NCI-H345 (cell line): Measurements from ENCODE around the gene SLC19A1.
"Not testable (repeated sequence)": the region's sequence is repeated elsewhere in the genome, so short reads cannot be mapped to it uniquely, and the experiment has no call there.

Source experiments
- DNase-seq: peaks from one replicate; lab custom pipeline; 2025; lab: John Stamatoyannopoulos, UW

Gene SLC19A1

DNA sequence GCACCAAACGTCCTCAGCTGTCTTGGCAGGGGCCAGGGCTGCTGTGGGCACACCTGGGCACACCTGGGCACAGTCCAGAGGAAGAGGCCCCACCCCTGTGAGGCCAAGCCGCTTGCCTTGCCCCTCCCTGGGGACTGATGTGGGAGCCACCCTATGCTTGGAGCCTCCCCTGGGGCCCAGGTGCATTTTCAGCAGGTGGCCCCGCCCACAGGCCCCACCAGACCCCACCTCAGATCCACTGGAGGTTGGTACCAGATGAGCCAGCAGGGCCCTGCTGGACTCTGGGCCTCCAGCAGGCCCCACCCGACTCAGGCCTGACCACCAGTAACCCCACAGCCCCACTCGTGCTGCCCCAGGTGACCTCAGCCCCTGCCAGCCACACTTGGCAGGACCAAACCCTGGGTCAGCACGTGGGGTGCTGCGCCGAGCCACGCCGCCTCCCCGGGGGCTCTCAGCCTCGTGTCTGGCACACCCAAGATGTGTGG lies 8.8 kb downstream of the SLC19A1 start:
- DNase-seq, result no peak

- no peak for DNase-seq
Observed at GRCh38 chr21:45532826-45533360, 9.3 kb downstream of the SLC19A1 start.

GRCh38 chr21:45531393-45532215 lies 10.6 kb downstream of the SLC19A1 start:
- DNase-seq, result no peak

GRCh38 chr21:45531114-45531392 lies 11.2 kb downstream of the SLC19A1 start:
- DNase-seq, result not testable (repeated sequence)

DNA sequence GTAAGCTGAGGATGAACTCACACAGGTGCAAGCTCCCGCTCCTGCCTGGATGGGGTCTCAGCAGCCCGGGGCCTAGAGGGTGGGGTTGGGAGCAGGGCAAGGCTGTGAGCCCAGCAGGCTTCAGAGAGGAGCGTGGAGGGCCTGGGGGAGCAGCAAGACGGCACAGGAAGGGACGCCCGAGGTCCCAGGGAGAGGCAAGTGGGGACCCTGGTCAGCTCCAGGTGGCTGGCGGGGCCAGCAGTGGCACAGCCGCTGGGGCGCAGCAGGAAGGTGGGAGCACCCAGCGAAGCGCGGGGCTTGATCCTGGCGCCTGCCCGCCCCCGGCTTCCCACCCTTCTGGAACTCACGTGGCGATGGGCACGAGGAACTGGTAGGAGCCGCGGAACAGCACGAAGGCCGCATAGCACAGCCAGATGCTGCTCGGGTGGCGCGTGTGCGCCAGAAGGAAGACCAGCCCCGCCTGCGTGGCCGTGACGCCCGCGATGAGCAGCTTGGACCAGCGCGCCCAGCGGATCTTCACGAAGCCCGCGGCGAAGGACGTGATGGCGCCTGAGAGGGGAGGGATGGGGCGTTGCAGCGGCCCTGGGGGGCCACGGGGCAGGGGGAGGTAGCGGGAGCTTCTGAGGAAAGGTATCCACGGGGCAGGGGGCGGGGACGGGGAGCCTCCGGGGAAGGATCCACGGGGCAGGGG lies 11.7 kb downstream of the SLC19A1 start:
- no peak for DNase-seq

GRCh38 chr21:45529785-45530422 lies 12.3 kb downstream of the SLC19A1 start:
- DNase-seq, result no peak

DNA sequence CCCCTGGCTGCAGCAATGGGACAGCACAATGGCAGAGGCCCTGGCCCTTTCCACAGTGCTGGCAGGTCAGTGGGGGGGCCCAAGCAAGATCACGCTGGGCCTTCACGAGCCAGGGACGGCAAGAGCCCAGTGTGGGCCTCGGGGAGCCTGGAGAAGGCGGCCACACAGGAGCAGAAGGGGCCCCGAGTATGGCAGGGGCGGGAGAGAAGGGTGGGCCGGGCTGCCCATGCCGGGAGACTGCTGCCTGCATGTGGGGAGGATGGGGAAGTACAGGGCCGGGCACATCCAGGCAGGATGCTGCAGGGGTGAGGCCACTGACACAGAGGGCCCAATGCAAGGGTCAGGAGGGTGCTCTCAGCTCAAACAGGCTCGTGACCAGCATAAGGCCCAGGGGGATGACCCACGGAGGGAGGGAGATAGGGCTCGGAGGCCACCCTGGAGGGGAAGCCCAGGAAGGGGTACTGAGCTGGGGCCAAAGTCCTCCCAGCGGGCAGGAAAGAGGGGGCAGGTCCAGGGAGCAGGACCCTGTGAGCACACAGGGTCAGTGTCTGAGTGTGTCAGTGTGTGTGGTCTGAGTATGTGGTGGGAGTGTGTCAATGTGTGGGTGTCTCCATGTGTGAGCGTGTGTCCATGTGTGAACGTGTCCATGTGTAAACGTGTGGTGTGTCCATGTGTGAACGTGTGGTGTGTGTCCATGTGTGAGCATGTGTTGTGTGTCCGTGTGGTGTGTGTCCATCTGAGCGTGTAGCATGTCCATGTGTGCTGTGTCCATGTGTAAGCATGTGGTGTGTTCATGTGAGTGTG lies 13.1 kb downstream of the SLC19A1 start:
- no peak for DNase-seq

DNA sequence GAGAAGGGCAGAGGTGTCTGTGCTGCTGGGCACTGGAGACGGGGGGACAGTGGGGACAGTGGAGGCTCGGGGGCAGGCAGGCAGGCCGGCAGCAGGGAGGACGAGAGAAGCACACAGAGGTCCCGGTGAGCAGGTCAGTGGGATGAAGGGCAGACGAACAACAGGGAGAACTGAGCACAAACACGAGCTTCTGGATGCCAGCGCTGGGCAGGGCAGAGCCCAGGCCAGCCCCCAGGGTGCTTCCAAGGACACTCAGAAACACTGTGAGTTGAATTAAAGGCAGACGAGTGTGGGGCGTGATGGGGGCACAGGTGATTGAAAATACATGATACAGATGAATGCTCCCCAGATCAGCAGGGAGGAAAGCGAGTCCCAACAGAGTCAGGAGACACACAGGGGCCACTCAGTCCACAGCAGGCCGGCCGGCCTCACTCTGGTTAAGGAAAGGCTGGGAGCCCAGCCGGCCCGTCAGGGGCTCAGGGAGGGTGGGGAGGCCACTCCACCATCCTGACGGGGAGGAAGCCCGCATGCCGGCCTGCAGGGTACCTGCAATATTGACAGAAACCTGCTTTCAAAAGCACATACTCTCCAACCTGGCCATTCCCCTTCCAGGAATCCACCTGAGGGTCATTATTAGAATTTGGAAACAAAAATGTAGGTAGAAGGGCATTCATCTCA lies 14.1 kb downstream of the SLC19A1 start:
- no peak for DNase-seq

- DNase-seq, result not testable (repeated sequence)
Observed at GRCh38 chr21:45527151-45527999, 14.9 kb downstream of the SLC19A1 start.

DNA sequence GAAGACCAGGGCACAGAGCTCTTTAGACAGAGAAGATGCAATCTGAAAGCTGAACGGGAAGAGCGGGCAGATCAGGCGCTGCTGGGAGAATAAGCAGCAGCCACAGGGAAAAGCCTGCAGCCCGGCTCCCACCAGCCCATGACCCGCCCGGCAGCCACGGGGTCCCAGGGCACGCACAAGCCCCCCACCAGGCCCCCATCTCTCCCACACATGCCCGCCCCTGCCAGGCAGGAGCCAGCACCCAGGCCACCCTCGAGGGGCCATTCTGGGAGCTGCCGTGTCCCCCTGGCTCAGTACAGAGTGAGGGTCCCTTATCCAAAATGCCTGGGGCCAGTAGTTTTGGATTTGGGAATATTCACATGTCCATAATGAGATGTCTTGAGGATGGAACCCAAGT lies 16.3 kb downstream of the SLC19A1 start:
- no peak for DNase-seq

DNA sequence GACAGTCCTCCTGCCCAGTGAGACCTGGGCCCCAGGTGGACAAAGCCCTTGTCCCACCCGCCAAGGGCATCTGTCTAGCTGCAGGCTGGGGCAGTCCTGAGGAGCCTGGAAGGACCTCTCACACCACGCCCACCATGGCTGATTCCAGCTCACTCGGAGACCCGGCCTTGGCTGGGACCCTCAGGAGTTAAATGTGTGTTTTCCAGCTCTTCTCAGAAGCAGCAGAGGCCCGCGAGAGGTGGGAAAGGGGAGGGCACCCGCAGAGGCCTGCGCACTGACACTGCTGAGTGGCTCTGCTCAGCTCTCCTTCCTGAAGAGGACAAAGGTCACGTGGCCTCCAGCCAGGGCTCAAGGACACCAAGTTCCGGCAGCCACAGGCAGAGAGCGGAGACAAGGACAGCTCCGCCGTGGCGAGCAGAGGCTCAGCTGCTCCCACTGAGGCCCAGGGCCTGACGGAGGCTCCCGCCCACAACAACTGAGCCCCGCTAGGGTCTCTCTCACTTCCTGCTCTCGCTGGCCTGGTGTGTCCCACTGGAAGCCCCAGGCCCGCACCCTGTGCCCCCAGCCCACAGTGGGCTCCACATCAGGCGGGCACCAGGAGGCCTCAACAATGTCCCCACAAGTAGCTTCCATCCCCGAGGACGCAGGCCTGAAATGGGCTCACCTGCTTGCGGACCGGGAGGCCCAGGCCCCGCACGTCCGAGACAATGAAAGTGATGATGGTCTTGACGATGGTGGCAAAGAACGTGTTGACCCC lies 16.9 kb downstream of the SLC19A1 start:
- no peak for DNase-seq

GRCh38 chr21:45524756-45525152 lies 17.5 kb downstream of the SLC19A1 start:
- no peak for DNase-seq

DNA sequence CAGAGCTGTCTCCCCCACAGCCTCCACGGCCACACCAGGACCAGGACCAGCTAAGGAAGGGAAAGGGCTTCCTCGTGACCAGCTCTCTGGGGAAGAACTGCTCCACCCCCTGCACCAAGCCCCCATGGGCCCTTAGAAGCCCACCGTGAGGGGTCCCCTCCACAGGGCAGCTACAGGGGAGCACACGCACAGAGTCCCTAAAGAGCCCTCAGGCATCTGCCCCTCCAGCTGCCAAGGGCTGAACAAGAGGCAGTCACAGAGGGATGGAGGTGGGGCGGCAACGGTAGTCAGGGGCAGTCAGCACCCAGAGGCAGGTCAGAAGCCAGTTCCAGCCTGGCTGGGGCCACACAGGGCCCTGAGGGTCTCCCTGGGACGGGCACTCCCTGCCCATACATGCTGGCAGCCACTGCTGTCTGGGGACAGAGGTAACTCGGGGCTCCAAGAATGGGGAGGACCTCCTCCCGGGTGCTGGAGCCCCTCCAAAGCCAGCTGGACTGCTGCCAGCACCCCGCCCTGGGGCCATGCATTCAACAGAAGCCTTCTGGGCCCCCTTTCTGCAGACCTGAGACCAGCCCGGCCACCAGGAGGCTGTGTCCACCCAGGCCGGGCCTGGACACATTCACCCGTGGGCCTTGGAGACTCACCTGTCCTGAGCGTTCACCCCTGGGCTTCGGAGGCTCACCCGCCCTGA lies 18.7 kb downstream of the SLC19A1 start:
- no peak for DNase-seq

- no peak for DNase-seq
Observed at GRCh38 chr21:45522986-45523385, 19.3 kb downstream of the SLC19A1 start.

DNA sequence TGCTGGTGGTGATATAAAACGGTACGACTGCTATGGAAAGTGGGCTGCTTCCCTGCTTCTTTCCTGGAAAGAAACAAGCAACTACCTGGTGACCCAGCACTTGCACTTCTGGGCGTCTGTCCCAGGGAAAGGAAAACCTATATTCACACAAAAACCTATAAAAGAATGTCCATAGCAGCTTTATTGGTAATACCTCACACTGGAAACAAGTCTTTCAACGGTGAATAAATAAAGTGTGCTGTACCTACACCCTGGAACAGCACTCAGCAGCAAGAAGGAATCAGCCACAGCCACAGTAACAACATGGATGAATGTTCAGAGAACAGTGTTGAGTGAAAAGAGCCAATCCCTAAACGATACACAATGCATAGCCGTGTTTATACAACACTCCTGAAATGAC lies 19.9 kb downstream of the SLC19A1 start:
- DNase-seq, result no peak

DNA sequence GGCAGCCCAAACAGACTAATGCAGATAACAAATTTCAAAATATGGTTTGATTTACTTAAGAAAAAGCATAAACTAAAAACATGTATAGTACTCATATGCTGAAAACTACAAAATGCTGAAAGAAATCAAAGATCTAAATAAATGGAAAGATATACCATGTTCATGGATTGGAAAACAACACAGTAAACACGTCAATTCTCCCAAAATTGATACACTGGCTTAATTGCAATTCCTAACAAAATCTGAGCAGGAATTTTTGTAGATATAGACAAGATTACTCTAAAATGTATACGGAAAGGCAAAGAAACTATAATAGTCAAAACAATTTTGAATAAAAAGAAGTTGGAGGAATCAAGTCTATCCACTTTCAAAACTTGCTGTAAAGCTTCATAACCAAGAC lies 21.0 kb downstream of the SLC19A1 start:
- no peak for DNase-seq

- DNase-seq, result no peak
Observed at GRCh38 chr21:45519182-45519581, 23.1 kb downstream of the SLC19A1 start.

GRCh38 chr21:45518742-45519141 lies 23.5 kb downstream of the SLC19A1 start:
- no peak for DNase-seq
